SW 1271 (cell line): ENCODE results near the gene AGBL4.

ENCODE experiments used
- DNase-seq, 2 experiments: peaks; one replicate each; lab custom pipeline; 2025; lab: John Stamatoyannopoulos, UW

AGBL4 gene

GRCh38 chr1:48823168-48823567 is 1200.6 kb downstream of the AGBL4 start:
- no peak for DNase-seq

DNA sequence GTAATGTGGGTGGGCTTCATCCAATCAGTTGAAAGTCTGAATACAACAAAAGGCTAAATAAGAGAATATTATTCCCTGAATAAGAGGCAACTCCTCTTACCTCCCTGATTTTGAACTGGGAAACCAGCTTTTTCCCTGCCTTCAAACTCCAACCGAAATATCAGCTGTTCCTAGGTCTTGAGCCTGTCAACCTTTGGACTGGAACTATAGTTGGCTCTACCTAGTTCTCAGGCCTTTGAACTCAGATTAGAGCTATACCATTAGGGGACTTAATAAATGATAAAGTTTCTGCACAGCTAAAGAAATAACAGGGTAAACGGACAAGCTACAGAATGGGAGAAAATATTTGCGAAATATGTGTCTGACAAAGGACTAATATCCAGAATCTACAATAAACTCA is 1203.3 kb downstream of the AGBL4 start:
- DNase-seq = no peak

- peak in 1 of 2 experiments; percentile 2 for DNase-seq
These were observed 1206.1 kb downstream of the AGBL4 start for GRCh38 chr1:48817505-48818114.

- no peak for DNase-seq
These were observed 1213.0 kb downstream of the AGBL4 start for GRCh38 chr1:48810740-48811139.

- DNase-seq = no peak
These were observed 1215.3 kb downstream of the AGBL4 start for GRCh38 chr1:48808496-48808895.

GRCh38 chr1:48807554-48808260 is 1216.0 kb downstream of the AGBL4 start:
- no peak for DNase-seq

DNA sequence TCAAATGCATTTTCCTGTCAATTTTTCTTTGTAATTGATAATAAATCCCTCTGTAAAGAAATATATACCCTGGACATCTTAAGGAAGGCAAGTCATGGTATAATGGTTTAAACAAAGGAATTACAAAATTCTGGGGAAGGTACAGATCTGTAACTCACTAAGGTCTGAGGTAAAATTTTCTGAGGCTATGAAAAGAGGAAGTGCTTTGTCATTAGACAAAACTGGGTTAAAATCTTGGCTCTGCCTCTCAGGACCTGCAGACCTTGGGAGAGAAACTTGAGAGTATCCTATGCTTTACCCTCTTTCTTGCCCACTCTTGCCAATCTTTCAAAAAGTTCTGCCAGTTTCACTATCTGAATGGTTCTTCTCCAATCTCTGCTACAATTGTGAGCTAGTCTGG is 1220.3 kb downstream of the AGBL4 start:
- no peak for DNase-seq

DNA sequence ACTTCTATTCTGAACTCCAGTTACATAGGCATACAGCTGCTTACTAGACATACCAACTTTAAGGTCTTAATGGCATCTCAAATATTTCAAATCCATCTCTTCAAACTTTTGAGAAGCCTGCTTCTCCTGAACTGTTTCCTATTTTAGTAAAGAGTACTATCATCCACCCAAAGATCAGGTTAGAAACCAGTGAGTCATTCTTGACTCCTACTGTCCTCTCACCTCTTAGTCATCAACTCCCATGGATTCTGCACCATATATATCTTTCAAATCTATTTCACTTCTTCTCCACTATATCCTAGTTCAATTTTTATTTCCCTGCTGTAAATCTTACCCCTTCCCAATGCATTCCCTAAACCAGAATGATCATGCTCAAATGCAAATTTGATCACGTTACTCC is 1228.9 kb downstream of the AGBL4 start:
- no peak for DNase-seq

DNA sequence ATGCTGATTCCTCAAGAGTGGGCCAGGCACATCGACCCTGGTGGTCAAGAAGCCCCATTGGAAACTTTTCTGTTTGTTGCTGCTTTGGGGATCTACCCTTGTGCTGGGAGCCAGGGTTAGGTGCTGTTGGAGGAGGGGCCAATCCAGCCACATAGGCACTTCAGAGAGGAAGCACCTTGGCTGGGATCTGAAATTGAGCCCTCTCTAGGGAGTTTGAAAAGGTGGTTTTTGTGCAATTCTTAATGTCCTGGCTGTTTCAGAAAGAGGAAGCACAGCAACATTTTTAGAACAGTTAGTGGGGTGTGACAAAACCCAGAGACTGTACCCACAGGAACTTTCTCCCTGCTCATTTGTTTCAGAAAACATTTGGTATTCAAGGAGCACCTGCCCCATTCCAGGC is 1229.9 kb downstream of the AGBL4 start:
- DNase-seq = no peak

GRCh38 chr1:48792961-48793360 is 1230.8 kb downstream of the AGBL4 start:
- DNase-seq = no peak

DNA sequence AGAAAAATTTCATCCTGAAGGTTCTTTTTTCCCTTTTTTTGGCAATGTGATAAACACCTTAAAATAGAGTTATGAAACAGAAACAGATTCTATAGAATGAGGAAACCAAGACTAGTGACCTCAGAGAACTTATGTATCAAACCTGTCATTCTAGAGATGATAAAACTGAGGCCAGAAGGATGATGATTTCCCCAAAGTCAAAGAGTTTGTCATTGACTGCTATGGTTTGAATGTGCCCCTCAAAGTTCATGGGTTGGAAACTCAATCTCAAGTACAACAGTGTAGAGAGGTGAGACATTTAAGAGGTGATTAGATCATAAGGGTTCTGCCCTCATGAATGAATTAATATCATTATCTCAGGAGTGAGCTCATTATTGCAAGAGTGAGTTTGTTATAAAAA is 1233.4 kb downstream of the AGBL4 start:
- DNase-seq = no peak

DNA sequence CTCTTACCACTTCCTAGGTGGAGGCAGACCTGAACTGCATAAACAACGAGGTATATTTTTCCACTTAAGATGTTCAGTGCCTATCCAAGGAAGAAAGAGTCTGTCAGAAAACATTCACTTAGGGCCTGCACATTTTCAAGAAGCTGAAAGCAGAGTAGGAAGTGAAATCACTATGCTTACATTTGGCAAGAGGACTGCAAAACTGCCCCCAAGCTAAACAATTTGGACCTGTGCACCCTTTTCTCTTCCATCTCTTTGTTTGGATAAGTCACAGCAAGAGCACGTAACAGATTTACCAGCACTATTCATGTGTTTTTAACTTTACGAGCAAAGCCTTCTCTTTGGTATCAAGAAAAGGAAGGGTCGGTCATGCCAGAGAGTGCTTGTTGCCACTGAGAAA is 1233.9 kb downstream of the AGBL4 start:
- DNase-seq = no peak

GRCh38 chr1:48785869-48786268 is 1237.9 kb downstream of the AGBL4 start:
- no peak for DNase-seq

DNA sequence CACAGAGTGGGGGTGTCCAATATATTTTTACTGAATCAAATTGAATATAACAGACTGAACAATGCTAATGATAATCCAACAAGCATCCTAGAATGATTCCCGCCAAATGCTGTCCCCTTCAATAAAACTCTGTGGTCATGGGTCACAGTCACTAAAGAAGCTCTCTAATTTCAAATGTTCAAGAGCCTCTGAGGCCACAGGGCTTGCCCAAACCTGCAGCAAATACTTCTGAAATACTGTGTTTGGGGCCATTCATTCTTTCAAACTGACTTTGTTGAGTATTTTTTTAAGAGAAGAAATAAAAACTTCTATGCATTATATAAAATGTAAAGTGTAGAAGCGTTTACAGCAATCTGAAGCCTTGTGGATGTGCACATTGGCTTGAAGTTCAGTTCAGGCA is 1239.5 kb downstream of the AGBL4 start:
- no peak for DNase-seq

DNA sequence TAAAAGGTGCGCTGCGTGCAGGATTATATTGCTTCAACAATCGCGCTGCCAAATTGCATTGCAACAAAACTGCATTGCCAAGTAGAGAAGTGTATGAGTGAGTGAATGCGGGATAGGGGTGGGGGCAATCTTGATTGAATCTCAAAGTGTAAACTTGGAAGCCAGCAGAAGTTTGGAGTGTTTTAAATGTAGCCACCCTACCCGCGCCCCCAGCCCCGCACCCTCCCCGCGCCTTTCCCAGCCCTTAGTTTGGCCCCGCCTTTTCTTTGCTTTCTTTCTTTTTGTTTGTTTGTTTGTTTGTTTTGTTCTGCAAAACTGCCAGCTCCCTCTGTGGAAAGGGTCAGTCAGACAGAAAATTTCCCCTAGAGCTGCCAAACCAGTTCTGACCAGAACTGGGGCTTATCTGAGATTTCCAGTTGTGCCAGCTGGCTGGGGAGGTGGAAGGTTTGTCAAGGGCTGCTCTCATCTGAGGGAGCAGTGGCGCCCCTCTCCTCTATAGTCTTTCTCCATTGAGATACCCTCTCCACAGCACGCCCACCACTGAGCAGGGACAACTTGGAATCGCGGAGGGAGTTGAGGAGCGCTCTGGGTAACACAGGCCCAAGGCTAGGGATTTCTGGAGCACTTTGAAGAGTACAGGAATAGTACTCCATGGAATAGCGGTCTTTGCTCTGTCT is 1246.4 kb downstream of the AGBL4 start:
- DNase-seq = no peak

- DNase-seq = no peak
These were observed 1247.1 kb downstream of the AGBL4 start, which contains the start of gene BEND5 for GRCh38 chr1:48776393-48777218. TSS of gene BEND5 (minus strand) at chr1:48776891. CDS start at chr1:48776831, 60 bp downstream.

DNA sequence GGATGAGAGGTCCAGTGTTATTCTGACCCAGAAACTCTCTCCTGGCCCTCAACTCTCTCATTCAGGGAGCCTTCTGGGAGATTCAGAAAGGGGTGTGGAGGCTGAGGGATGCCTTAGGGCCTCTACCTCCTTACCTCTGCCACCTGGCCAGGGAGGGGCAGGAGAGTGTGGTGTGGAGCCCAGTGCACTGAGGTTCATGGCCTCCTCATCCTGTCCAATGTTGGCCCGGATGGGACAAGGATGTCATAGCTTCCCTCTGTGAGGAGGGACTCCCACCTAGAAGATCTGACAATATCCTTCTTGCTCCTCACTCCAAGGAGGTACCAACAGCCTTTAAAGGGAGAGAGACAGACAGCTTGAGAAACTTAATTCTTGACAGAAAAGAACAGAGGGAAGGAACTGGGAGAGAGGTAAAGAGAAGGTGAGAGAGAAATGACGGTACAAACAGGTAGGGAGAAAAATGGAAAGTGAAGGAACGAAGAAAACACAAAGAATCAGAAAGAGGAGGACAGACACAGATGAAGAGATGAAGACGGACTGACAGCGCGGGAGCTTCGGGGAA is 1247.8 kb downstream of the AGBL4 start:
- DNase-seq = no peak

DNA sequence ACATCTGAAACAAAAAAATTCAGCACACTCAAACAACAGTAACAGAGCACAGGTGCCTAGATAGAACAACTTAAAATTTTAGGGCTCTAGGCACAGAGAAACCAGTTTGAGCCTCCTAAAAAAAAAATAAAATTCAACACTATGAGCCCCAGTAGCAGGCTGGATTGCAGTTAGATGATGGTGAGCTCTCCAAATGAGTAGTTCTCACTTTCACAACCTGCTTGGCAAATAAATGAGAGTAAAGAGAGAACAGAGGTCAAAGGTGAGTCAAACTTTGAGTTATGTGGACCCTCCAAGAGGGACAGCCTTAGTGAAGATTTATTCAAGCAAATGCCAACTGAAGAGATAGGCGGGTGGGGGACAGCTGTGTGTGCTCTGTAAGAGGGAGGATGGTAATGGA is 1250.6 kb downstream of the AGBL4 start:
- DNase-seq = no peak

DNA sequence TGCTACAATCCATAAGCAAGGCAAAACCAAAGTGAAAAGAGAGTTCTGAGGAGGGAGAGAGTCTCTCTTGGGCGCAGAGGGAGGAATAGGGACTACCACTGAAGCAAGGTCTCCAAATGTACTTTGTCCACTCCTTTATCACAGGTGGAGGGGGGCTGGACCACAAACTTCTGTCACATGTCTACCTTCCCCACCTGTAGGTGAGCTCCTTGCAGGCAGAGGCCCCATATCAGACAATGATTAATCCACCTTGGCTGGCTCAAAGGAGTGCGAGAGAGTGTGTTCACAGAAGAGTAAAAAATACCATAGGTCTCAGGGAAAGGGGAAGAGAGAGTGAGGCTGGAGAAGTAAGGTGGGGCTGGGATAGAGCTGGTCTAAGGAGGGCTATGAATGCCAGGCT is 1251.5 kb downstream of the AGBL4 start:
- DNase-seq = no peak

GRCh38 chr1:48771561-48771960 is 1252.2 kb downstream of the AGBL4 start:
- DNase-seq = no peak

- no peak for DNase-seq
These were observed 1255.7 kb downstream of the AGBL4 start for GRCh38 chr1:48767975-48768510.

DNA sequence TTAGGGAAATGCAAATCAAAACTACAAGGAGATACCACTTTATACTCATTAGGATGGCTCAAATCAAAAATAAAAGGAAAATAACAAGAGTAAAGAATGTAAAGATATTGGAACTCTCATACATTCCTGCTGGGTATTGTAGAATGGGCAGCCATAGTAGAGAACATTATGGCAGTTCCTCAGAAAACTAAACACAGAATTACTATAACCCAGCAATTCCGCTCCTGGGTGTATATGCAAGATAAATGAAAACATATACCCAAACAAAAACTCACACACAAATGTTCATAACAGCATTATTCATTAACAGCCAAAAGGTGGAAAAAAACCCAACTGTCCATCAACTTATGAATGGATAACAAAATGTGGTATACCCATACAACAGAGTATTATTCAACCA is 1258.4 kb downstream of the AGBL4 start:
- no peak for DNase-seq
